HG03432 (cell line): Measurements from ENCODE around the gene SPATA19.

Source experiments
- ATAC-seq: cut with Tn5 transposase; IDR thresholded peaks from one replicate; pipeline ENCODE4 v1.9.1; 2021; ENCODE audit warnings: mild to moderate bottlenecking, moderate library complexity; ENCODE audit not compliant: unreplicated experiment

Gene SPATA19

DNA sequence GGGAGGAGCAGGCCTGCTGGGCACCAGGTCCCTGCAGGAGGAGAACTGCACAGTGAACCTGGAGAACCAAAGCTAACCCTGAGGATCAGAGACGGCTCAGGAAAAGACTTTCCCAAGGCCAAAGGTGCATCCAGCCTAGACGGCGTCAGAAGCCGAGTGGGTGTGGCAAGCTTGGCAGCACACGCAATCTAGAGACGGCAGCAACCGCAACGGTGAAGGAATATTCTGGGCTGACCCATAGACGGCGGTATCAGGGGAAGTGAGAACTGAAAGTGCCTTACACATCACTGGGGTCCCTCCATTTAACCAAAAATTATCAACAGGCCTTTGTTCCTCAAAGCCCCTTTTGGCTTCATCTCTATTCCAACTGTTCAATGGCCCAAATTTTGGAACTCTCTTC is 26.2 kb downstream of the SPATA19 start:
- no peak for ATAC-seq

DNA sequence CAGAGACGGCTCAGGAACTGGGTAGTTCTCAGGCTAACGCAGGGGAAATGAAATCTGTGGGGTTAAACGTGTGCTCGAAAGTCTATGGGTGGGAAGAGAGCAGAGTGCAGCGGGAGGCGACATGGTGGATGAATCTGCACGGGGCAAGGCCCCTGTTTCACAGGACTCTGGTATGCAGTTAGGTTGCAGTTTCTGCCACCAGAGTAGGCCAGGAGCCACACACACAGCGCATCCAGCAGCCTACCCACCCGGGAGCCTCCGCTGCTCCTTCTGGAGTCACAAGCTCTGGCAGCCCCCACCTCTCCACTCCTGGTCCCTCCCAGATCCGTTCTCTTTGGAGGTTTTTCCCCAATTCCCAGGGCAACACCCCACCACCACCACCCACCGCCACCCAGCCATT is 27.0 kb downstream of the SPATA19 start:
- no peak for ATAC-seq

DNA sequence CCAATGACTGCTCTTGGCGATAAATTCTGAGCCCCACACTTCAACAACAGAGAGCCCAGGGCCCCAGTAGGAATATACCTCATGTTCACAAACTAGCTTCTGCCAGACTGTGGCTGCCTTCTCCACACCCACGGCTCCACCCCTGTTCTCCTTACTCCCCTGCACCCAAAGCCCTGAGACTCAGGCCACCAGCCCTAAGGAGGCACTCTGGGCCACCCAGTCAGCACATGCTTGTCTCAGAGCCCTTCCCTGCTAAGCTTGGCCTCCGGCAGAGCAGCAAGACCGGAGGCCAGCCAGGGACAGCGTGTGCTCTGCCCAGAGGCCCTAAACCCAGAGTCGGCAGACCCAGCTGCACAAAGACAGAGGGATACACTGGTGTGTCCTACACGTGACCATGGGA is 27.9 kb downstream of the SPATA19 start:
- no peak for ATAC-seq

DNA sequence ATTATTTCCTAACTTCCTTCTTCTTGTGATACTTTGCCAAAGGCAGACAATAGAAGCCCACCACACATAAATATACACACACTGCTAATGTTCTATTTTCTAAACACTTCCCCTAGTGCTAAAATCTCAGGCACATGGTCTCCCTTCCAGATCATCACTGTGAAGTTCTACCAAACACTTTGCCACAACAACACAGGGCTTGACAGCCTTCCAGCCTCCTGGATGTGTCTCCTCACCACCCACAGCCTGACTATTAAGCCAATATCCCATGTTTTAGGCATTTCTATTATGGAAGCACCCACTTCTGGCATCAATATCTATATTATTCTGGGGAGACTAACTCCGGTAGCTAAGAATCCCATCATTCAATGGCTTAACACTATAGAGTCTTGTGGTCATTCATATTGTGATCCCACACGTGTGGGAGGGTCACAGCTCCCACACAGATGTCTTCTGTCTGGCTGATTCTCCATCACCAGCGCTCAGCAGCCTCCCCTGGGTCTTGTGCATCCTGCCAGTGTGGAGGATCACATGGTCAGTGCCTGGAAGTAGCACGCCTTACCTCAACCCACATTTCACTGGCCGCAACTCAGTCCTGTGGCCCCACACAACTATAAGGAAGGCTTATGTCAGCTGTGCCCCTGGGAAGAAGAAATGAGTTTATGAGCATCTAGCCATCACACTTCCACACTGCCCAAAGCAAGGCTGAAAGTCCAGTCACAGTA is 29.0 kb downstream of the SPATA19 start:
- no peak for ATAC-seq

DNA sequence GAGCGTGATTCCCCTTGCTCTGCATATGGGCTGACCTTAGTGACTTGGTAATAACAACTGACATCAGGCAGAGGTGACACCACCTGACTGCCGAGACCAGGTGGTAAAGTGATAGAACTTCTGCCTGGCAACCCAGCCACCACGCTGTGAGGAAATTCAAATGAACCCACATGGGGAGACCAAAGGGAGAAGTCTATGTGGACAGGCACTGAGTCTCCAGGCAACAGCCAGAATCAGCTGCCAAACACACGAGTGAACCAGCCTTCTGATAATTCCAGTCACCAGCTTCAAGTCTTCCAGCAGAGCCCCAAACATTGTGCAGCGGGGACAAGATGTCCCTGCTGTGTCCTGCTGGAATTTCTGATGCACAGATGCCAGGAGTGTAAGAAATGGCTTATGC is 29.7 kb downstream of the SPATA19 start:
- no peak for ATAC-seq

DNA sequence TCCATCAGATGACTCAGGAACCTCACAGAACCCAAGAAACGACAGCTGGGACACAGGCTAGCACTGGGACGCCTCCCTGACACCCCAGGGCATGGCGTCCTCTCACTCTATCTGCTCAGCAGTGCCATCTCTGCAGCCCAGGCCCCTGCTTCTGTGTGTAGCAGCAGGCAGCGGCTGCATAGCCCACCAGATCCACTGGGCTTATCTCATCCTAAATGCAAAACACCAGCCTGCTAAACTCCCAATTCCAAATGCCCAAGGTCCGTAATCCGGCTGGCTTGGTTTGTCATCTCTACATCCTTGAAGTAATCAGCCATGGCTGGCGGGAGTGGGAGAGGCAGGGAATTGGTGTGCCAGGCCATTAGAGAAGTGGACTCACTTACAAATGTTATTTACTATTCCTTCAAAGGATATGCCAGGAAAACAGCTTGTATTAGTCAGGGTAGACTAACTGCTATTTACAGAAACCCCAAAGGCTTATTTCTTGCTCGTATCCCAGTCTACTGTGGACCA is 30.7 kb downstream of the SPATA19 start:
- ATAC-seq = no peak

DNA sequence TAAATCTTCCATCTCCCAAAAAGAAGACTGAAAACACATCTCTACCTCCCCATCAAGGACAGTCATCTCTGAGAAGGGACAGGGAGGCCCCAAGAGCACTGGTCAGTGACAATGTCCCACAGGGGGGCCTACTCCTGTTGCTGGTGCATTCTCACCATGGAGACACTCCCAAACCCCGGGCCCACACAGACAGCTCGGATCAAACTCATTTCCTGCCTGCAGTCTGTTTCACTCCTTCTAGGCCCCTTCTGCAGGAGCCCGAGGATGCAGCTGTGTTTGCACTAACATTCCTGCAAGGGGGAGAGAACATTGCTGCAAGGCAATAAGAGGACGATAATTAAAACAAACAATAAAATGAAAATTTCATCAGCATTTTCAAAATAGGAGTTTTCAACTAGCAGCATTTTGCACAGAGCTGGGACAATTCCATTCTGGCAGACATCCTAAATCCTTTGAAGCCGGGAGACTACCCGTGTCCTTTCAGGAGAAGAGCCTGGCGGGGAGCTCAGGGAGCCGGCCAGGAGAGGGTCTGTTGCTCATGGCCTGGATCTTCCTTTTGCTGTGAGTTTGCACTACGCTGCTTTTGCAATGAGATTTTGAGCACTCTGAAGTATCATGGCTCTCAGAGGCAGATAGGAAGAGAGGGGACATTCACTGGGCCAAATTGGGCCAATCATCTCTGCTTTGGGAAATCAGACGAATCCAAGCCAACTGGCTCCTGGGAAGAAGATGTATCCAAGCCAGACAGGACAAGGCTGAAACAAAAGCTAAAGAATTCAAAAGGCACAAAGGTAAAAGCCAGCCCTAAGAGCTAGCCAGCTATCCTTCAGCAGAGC is 33.2 kb downstream of the SPATA19 start:
- no peak for ATAC-seq

DNA sequence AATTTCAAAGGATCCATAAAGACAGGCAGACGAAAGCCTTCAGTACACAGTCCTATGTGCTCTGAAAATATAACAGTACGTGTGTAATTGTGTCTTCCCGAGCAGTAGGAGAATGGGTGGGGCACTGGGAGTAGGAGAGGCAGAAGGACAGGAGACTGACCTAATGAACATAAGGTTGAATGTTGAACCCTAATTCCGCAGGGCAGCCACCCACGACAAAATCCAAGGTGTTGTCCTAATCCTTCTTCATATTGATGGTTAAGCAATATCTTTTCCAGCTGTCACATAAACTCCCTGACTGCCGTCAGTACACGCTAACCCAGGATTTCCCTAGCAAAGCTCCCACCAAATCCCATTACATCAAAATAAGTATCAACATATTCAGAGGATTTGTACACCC is 34.5 kb downstream of the SPATA19 start:
- no peak for ATAC-seq

DNA sequence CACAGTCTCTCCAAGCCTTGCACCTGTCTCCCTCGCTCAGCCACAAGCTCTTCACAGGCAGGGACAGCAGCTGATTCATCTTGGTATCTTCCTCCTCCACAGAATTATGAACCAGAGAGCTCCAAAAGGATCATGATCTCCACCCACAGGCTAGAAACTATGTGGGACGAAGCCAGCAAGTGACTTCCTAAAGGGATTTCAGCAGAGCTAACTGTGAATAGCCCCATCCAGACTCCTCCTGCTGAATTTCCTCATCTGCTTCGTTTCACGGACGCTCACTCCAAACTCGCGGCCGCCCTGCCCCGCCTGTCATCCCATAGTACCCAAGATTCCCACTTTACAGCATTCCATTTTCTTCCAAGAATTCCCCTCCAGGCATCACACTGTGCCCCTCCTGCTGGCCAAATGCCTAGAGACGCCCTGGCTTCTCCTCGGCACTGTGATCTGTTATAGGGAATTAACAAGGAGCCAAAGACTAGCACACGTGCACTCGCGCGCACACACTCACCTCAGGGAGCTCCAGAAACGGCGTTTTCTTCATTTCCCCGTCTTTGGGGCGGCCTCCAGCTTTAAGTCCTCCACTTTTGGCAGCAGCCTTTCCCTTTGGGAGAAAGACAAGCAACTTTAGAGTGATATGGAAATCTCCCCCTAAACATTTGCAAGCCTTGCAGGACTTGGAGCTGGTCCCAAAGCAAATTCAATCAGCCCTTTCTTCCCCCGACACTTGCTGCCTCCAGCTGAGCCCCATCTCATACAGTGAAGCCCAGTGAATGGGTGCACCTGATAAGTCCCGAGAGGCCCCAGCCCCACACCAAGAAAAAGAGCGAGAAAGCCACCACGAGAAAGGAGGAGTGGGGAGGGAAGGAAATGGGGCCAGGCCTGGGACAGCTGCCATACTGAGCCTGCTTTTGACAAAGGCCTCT is 35.5 kb downstream of the SPATA19 start:
- ATAC-seq = no peak

DNA sequence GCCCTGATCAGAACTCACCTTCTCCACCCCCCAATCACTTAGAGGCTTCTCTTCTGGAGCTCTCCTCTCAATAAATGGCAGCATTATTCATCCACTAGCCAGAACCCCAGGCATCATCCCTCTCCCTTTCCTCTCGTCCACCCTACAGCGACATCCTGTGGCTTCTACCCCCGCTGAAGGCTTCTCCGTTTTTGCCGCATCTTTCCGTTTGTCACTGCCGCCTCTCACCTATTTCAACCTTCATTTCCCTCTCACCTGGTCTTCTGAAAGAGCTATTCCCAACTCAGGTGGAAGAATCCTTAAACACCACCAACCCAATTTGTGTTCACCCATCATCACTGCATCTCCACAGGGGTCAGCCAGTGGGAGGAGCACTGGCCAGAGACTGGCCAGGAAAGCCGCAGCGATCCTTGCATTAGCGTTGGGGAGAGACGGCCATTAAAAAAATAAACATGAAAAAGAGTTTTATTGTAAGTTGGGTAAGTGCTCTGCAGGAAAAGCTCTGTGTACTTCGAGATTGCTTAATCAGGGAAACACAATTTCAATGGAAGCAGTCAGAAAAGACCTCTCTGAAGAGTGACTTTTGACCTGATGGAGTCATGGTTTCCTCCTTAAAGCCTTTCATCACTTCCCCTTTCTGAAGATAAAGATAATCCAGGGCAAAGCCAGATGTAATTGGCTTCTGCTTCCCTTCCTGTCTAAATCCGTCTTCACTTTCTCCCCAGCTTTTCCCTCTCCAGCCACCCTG is 36.7 kb downstream of the SPATA19 start:
- no peak for ATAC-seq

DNA sequence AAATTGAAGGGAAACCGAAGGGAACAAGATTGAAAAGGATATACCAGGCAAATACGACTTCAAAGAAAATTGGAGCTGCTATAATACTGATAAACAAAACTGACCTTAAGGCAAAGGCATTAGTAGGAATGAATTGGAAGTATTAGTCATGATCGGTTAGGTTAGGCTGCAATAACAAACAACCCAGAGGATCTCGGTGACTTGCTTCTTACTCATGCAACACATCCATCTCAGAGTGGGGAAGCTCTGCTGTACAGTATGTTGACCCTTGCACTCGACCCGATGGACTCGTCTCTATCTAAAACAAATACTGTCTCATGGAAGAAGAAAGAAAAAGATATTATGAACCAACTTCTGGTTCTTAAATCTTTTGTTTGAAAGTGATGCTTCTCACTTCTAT is 42.3 kb downstream of the SPATA19 start:
- no peak for ATAC-seq

DNA sequence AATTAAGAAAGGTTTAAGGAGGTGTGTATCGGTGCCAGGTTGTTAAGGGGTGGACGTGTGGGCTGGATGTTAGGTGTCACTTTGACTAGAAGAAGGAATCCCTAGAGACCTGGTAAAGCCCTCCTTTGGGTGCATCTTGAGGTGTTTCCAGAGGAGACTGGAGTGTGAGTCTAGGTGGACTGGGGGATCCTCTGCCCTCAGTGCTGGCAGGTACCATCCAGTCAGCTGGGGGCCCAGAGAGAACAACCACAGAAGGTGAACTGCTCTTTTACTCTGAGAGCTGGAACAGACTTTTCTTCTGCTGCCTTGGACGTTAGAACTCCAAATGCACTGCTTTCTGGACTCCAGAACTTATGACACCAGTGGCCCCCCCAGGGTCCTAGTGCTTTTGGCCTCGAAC is 44.0 kb downstream of the SPATA19 start:
- no peak for ATAC-seq

DNA sequence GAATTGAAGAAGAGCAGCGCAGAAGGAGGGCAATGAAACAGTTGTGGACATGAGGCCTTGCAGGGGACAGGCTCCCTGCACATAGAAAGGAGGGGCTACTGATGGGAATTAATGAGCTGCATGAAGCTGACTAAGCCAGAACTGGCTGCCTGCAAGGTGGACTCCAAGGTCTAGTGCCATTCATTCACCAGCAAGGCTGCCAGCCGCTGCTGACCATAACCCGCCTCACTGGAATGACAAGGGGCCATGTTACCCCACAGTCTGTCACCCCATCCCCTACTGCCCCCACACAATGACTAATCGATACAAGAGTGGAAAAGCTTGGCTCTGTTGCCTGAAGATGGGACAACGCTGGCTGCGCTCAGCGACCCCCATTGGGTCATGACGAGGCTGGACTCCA is 44.6 kb downstream of the SPATA19 start:
- no peak for ATAC-seq

DNA sequence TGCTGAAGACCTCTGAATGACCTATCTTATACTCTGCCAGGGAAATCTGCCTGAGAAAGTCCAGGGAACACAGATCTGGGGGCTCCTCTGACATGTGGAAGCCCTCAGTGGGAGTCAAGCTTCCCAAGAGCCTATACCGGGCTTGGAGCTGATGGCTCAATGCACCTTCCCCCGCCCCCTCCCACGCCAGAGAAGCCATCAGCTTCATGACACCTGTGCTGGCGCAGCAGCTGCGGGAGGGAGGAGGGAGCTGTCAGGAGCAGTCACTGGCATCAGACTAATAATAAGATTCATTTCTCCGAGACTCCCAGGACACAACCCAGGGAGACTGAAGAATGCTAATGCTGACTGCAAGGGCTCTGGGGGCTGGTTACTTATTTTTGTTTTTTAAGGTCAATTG is 47.8 kb downstream of the SPATA19 start:
- ATAC-seq = no peak

DNA sequence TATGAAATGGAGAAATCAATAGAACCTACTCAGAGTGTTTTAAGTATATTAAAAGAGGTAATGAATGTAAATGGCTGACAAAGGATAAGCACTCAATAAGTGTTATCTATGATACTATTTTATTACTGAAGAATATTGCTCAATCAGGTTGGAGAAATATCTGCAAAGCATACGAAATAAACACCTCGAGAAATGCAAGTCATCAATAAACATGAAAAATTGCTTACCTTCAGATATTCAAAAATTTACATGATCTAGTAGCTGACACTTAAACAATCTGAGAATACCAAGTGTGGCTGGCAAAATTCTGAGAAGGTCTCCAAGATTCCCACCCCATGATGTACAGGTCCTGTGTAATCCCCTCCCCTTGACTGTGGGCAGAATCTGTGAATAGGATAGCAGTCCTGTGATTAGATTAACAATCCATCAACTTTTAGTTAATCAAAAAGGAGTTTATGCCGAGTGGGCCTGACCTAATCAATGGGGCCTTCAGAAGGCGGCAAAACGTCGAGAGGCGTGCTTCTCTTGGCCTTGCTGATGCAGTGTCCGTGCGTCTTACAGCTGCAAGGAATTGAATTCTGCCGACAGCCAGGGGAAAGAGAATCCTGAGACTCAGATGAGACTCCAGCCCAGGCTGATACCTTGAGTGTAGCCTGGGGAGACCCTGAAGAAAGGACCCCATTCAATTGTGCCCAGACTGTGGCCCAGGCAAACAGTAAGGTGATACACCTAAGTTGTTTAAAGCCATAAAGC is 49.1 kb downstream of the SPATA19 start:
- no peak for ATAC-seq

DNA sequence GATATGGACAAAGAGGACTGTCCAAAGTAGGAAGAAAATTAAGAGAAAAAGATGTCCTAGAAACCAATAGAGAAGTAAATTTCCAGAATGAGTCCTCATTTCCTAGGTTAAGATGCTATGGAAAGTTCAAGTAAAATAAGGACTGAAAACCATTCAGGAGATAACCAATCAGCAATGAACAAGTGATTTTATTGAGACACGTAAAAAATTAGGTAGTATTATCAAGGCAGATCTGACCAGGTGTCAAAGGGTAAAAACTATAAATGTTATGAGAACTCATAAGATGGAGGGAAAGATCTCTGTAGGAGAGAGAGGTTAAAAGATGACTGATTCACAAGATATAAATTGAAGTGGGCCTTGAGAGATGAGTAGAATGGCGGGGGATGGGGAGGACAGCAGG is 50.2 kb downstream of the SPATA19 start:
- no peak for ATAC-seq

DNA sequence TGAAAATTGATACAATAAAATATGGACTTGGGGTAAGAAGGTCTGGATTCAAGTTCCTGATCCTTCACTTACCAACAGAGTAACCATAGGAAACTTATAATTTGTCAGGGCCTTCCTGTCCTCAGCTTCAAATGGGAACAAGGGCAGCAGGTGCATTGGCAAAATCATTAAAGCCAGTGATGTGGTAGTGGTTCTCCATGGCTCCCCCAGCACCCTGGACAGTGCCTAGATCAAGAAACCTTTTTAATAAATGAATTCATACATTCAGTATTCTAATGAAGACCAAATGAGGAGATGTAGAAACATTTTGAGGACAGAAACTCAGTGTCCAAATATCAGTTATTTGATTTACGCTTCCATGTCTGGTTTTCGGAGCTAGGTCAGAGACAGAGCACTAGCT is 51.1 kb downstream of the SPATA19 start:
- ATAC-seq = no peak

DNA sequence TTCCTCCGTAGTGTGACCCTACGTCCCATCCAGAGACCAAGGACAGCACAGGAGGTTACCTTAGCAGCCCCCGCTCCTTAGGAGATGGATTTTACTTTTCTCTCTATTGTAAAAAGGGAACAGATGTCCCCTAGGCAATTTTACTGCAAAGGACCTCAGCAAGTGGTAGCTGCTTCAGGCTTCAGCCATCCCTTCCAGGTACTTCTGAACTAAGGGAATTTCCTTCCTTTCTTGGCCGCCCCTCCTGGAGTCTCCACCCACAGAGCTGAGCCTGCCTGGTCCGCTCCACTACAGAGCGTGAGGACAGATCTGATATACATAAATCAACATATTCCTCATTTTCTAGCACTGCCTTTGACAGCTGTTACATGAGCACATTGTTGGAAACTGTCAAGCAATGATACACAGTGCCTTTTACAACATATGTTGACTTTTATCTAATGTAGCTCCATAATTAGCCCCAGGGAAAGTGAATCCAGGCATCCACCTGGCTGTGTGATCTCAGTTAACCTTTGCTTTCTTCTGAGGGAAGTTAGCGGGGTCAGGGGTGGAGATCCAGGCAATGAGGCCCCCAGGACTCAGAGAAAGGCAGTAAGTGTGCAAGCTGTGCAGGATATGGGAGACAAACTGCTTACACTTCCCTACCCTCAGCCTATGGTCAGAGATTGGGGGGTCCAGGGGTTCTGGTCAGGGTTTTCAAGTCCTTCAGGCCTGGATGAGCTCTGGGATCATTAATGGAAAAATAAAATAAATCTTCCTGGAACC is 51.9 kb downstream of the SPATA19 start:
- no peak for ATAC-seq

DNA sequence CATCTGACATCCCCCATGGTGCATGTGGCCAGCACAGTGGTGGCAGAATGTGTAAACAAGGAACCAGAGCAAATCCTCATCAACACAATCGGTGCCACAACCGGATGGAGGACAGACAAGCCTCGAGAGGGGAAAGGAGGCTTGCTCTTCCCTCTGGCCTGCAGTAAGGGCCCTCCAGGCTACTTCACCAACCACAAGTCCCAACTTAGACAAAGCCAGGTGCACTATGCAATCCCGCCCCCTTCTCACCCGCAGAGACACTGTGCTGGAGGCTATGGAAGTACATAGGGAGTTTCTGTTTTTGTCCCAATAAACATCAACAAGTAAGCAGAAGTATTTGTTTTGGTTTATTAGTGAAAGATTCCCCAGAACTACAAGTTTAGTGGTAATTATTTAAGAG is 54.3 kb downstream of the SPATA19 start:
- ATAC-seq = no peak
